Measurements from ENCODE around the gene PACS1. TPM values are rescaled to one million over a fixed set of nuclear protein-coding genes. Genes with fewer than 3 reads are reported as not detected.

PACS1 gene
- total and polyA plus RNA-seq, 2 donors (not counting 1 experiment from before 2014, with no cell fraction given): 25.9 to 28.5 TPM

GRCh38 chr11:66268952-66269905 is 199.2 kb downstream of the PACS1 start:
- H2AFZ ChIP-seq (ENCODE audit: low read length): no peak overlapping the region

DNA sequence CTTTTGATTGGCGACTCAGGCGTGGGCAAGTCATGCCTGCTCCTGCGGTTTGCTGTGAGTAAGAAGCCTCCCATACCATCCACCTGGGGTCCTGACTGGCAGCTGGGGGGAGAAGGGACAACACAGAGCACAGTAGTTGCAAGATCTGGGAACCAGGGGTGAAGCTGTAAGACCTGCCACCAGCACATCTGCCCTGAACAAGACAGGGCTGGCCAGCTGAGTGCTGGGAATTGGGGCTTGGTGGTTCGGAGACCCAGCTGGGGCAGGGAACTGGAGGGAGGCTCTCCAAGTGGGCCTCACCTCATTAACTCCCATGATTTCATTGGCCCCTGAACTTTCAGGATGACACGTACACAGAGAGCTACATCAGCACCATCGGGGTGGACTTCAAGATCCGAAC is 201.7 kb downstream of the PACS1 start:
- Histone ChIP-seq H3K4me1 (ENCODE audit: control insufficient read depth, extremely low read depth, insufficient read depth, low read length) (peaks cover 4% of the 10 kb centered on the region), H3K9ac (ENCODE audit: insufficient read depth, low read length) (no peak overlapping the region), H3K27ac (ENCODE audit: insufficient read depth, low read length) (no peak overlapping the region), H3K27me3 (ENCODE audit: control insufficient read depth, insufficient read depth, low read length) (no peaks in the 10 kb centered on the region), H3K79me2 (ENCODE audit: control insufficient read depth, insufficient read depth, low read length) (peaks cover 30% of the 10 kb centered on the region), H4K20me1 (ENCODE audit: control insufficient read depth, extremely low read depth, insufficient read depth, low read length) (no peaks in the 10 kb centered on the region), H3K9me3 (ENCODE audit: control insufficient read depth, insufficient read depth, low read depth, low read length) (no peaks in the 10 kb centered on the region), H2AFZ (ENCODE audit: low read length) (no peak overlapping the region), H3K36me3 (ENCODE audit: control insufficient read depth, insufficient read depth, low read length) (peaks cover 32% of the 10 kb centered on the region), H3K4me3 (replicated peaks in 1 of 4; ENCODE audit: control extremely low read depth in 1 of 4, insufficient read depth in 1 of 4, low read depth in 3 of 4, low read length in 4 of 4) (no peak overlapping the region), H3K4me2 (ENCODE audit: extremely low read depth, insufficient read depth, low read length) (no peak overlapping the region)
- DNase-seq (ENCODE audit: low read depth in 2 of 2): no peak
- TF ChIP-seq CTCF (conservative IDR thresholded peaks at IDR 0.05 in 1 of 2, IDR thresholded peaks at IDR 0.05 in 1 of 2; ENCODE audit: low read depth in 1 of 2, low read length in 2 of 2) (no peak), EZH2 (IDR thresholded peaks at IDR 0.05; ENCODE audit: low read length, missing control alignments) (no peak)

More at GRCh38 chr11:66268952-66269905, 199.2 kb downstream of the PACS1 start:
- peaks cover 4% of the 10 kb centered on the region for H3K4me1 ChIP-seq (ENCODE audit: control insufficient read depth, extremely low read depth, insufficient read depth, low read length)
- H3K4me2 ChIP-seq (ENCODE audit: extremely low read depth, insufficient read depth, low read length): peak overlapping the region; percentile 77
- H3K4me3 ChIP-seq (replicated peaks in 1 of 4; ENCODE audit: control extremely low read depth in 1 of 4, insufficient read depth in 1 of 4, low read depth in 3 of 4, low read length in 4 of 4): peak overlapping the region; percentile 94 to 100 (median 96)
- no peaks in the 10 kb centered on the region for H3K9me3 ChIP-seq (ENCODE audit: control insufficient read depth, insufficient read depth, low read depth, low read length)
- TF ChIP-seq EZH2 (IDR thresholded peaks at IDR 0.05; ENCODE audit: low read length, missing control alignments): no peak
- TF ChIP-seq CTCF (conservative IDR thresholded peaks at IDR 0.05 in 1 of 2, IDR thresholded peaks at IDR 0.05 in 1 of 2; ENCODE audit: low read depth in 1 of 2, low read length in 2 of 2): peak; percentile 24 to 39
- H3K9ac ChIP-seq (ENCODE audit: insufficient read depth, low read length): peak overlapping the region; percentile 97
- peak overlapping the region; percentile 84 for H3K27ac ChIP-seq (ENCODE audit: insufficient read depth, low read length)
- peaks cover 34% of the 10 kb centered on the region for H3K36me3 ChIP-seq (ENCODE audit: control insufficient read depth, insufficient read depth, low read length)
- no peaks in the 10 kb centered on the region for H4K20me1 ChIP-seq (ENCODE audit: control insufficient read depth, extremely low read depth, insufficient read depth, low read length)
- H3K79me2 ChIP-seq (ENCODE audit: control insufficient read depth, insufficient read depth, low read length): peaks cover 30% of the 10 kb centered on the region
- DNase-seq (ENCODE audit: low read depth in 2 of 2): peak; percentile 25 to 47
- H3K27me3 ChIP-seq (ENCODE audit: control insufficient read depth, insufficient read depth, low read length): no peaks in the 10 kb centered on the region

- DNase-seq (ENCODE audit: low read depth in 2 of 2): no peak
- Histone ChIP-seq H3K27ac (ENCODE audit: insufficient read depth, low read length) (no peak overlapping the region), H4K20me1 (ENCODE audit: control insufficient read depth, extremely low read depth, insufficient read depth, low read length) (no peaks in the 10 kb centered on the region), H3K4me2 (ENCODE audit: extremely low read depth, insufficient read depth, low read length) (no peak overlapping the region), H3K9ac (ENCODE audit: insufficient read depth, low read length) (no peak overlapping the region), H2AFZ (ENCODE audit: low read length) (no peak overlapping the region), H3K4me1 (ENCODE audit: control insufficient read depth, extremely low read depth, insufficient read depth, low read length) (peaks cover 4% of the 10 kb centered on the region), H3K27me3 (ENCODE audit: control insufficient read depth, insufficient read depth, low read length) (no peaks in the 10 kb centered on the region), H3K79me2 (ENCODE audit: control insufficient read depth, insufficient read depth, low read length) (peaks cover 30% of the 10 kb centered on the region), H3K9me3 (ENCODE audit: control insufficient read depth, insufficient read depth, low read depth, low read length) (no peaks in the 10 kb centered on the region), H3K36me3 (ENCODE audit: control insufficient read depth, insufficient read depth, low read length) (peaks cover 32% of the 10 kb centered on the region), H3K4me3 (replicated peaks in 1 of 4; ENCODE audit: control extremely low read depth in 1 of 4, insufficient read depth in 1 of 4, low read depth in 3 of 4, low read length in 4 of 4) (no peak overlapping the region)
- TF ChIP-seq EZH2 (IDR thresholded peaks at IDR 0.05; ENCODE audit: low read length, missing control alignments): no peak
- TF ChIP-seq CTCF (conservative IDR thresholded peaks at IDR 0.05 in 1 of 2, IDR thresholded peaks at IDR 0.05 in 1 of 2; ENCODE audit: low read depth in 1 of 2, low read length in 2 of 2): no peak
Measured at GRCh38 chr11:66272596-66272995, 202.5 kb downstream of the PACS1 start.

Measured in fibroblast of lung (primary cell).